Nephron progenitor cell (in vitro differentiated cells): ENCODE measurements around the gene ROR2.

Experiments used
- DNase-seq: peaks from one replicate; pipeline ENCODE4 v3.0.0; 2021
- H3K27ac Mint-ChIP-seq: 2 replicates; pipeline ENCODE4 v1.8.0; 2021; ENCODE audit warnings: mild to moderate bottlenecking, moderate library complexity, mixed read lengths
- H3K27me3 Mint-ChIP-seq: 2 replicates; pipeline ENCODE4 v1.8.0; 2021; ENCODE audit warnings: mild to moderate bottlenecking, low read depth, mixed read lengths; ENCODE audit not compliant: poor library complexity
- H3K36me3 Mint-ChIP-seq: 2 replicates; pipeline ENCODE4 v1.8.0; 2021; ENCODE audit warnings: low read depth, mixed read lengths
- H3K4me1 Mint-ChIP-seq: 2 replicates; pipeline ENCODE4 v1.8.0; 2021; ENCODE audit warnings: mixed read lengths
- H3K4me3 Mint-ChIP-seq: 2 replicates; pipeline ENCODE4 v1.8.0; 2021; ENCODE audit warnings: mild to moderate bottlenecking, moderate library complexity, mixed read lengths
- H3K9me3 Mint-ChIP-seq: 2 replicates; pipeline ENCODE4 v1.8.0; 2021; ENCODE audit warnings: mild to moderate bottlenecking, moderate library complexity, mixed read lengths
- TF ChIP-seq, protein P1 (sequence below): fragments of 200-600 bp; sonication (generic); IDR thresholded peaks from 2 replicates; pipeline ENCODE4 v1.5.0; 2021; ENCODE audit warnings: antibody characterized with exemption

ROR2 gene

DNA sequence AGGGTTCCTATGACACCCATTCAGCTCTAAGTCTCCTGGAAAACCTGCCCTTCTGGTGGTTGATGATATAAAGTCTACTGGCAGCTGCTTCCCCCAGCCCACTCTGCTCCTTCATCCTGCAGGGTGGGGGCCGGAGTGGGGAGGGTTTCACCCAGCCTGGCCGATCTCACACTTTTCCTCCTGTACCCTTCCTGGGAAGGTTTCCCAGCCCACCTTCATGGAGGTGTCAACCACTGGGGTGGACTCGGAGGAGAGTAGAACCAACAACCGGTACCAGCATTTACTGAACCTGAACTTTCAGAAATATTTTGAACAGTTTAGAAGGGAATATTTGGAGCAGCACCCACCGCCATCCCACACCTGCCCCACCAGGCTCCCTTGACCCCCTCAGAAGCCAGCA, 30.4 kb downstream of the ROR2 start:
- DNase-seq: no peak
- Mint-ChIP-seq H3K27me3 (peaks cover 2% of the 10 kb centered on the region), H3K4me3 (no peak overlapping the region), H3K36me3 (peaks cover 85% of the 10 kb centered on the region), H3K27ac (peak overlapping the region; percentile 43), H3K9me3 (peaks cover 23% of the 10 kb centered on the region), H3K4me1 (peaks cover 81% of the 10 kb centered on the region)
- TF ChIP-seq, protein P1, sequence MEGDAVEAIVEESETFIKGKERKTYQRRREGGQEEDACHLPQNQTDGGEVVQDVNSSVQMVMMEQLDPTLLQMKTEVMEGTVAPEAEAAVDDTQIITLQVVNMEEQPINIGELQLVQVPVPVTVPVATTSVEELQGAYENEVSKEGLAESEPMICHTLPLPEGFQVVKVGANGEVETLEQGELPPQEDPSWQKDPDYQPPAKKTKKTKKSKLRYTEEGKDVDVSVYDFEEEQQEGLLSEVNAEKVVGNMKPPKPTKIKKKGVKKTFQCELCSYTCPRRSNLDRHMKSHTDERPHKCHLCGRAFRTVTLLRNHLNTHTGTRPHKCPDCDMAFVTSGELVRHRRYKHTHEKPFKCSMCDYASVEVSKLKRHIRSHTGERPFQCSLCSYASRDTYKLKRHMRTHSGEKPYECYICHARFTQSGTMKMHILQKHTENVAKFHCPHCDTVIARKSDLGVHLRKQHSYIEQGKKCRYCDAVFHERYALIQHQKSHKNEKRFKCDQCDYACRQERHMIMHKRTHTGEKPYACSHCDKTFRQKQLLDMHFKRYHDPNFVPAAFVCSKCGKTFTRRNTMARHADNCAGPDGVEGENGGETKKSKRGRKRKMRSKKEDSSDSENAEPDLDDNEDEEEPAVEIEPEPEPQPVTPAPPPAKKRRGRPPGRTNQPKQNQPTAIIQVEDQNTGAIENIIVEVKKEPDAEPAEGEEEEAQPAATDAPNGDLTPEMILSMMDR: no peak

DNA sequence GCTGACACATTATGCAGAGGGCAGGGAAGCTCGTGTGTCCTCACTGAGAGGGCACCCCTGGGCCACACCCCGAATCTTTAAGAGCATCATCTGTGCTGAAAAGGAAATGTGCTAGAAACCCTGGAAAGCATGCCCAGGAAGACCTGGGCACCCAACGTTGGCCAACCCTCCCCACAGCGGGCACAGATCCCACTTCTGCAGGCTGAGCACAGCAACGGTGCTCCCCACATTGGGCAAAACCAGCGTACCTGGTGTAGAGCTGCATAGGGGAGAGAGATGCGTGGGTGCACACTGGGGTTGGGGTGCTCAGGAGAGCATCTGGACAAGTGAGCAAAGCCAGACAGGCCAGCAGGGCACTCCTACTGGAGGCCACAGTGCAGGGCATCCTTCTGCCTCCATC, 32.6 kb downstream of the ROR2 start:
- peaks cover 84% of the 10 kb centered on the region for H3K4me1 Mint-ChIP-seq
- peak overlapping the region; percentile 5 for H3K27ac Mint-ChIP-seq
- H3K27me3 Mint-ChIP-seq: no peaks in the 10 kb centered on the region
- H3K36me3 Mint-ChIP-seq: peaks cover 82% of the 10 kb centered on the region
- TF ChIP-seq, protein P1: no peak
- DNase-seq: no peak
- H3K9me3 Mint-ChIP-seq: peaks cover 15% of the 10 kb centered on the region
- H3K4me3 Mint-ChIP-seq: no peak overlapping the region

DNA sequence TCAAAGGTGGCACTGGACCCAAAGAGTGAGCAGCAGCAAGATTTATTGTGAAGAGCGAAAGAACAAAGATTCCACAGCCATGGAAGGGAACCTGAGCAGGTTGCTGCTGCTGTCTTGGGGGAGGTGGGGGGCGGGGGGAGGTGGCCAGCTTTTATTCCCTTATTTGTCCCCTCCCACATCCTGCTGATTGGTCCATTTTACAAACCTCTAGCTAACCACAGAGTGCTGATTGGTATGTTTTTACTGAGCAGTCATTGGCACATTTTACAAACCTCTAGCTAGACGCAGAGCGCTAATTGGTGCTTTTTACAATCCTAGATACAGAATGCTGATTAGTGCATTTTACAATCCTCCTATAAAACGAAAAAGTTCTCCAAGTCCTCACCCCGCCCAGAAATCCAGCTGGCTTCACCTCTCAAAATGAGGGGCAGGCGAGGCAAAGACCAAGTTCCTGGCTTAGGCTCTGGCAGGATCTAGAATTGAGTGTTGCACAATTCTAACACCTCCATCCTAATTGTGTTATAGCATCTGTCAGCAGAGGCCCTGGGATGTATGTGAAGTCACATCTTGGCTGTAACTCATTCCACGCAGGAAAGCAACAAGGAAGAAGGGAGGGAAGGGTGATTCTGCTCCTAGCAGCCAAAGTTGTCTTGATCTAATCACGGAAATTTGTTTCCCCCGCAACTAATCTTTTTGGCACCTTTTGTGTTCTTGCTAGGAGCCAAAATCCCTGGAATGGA, 34.3 kb downstream of the ROR2 start:
- Mint-ChIP-seq H3K36me3 (peaks cover 73% of the 10 kb centered on the region), H3K27ac (no peak overlapping the region)

DNA sequence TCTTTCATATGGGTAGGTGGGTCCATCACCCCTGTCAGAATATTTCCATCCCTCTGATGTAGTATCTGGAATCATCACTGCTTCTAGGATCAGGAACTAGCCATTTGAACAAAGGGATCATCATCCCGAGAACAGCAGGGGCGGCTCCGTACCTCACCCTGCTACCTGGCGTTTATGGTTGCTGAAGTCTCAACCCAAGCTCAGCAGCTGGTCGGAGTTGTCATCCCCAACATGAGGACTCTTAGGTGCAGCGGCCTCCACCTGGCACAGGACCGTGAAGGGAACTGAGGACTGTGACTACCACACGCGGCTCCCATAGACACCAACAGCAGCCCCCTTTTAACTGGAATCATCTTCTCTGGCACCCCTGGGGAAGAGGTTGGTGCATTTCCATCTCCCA, 35.1 kb downstream of the ROR2 start:
- Mint-ChIP-seq H3K27ac (peak overlapping the region; percentile 74), H3K36me3 (peaks cover 74% of the 10 kb centered on the region), H3K27me3 (peaks cover 3% of the 10 kb centered on the region), H3K9me3 (peaks cover 11% of the 10 kb centered on the region), H3K4me1 (peaks cover 73% of the 10 kb centered on the region), H3K4me3 (no peak overlapping the region)
- DNase-seq: no peak
- TF ChIP-seq, protein P1: no peak

More for the DNA sequence above, 34.3 kb downstream of the ROR2 start:
- H3K27me3 Mint-ChIP-seq: peaks cover 3% of the 10 kb centered on the region
- DNase-seq: no peak
- H3K4me1 Mint-ChIP-seq: peaks cover 81% of the 10 kb centered on the region
- TF ChIP-seq, protein P1: no peak
- H3K9me3 Mint-ChIP-seq: peaks cover 11% of the 10 kb centered on the region
- H3K4me3 Mint-ChIP-seq: no peak overlapping the region

DNA sequence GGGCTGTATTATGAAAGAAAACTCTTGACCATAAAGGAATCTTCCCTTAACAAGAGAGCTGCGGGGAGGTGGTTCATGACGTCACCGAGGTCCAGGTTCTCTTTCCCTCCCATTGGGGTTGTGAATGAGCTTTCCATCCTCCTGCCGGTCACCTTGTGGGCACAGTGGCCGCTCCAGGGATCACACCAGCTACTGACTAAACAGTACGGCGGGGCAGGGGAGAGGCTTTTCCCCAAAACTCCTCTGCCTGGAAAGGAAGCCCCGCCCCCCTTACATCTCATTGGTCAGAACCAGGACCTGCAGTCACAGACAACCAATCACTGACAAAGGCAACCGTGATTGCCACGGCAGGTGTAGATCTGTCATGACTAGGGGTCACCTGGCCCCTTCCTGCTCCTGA, 35.6 kb downstream of the ROR2 start:
- Mint-ChIP-seq H3K27me3 (peaks cover 3% of the 10 kb centered on the region), H3K9me3 (peaks cover 11% of the 10 kb centered on the region), H3K27ac (peak overlapping the region; percentile 74), H3K4me3 (no peak overlapping the region), H3K4me1 (peaks cover 68% of the 10 kb centered on the region), H3K36me3 (peaks cover 72% of the 10 kb centered on the region)
- TF ChIP-seq, protein P1: no peak
- DNase-seq: no peak

DNA sequence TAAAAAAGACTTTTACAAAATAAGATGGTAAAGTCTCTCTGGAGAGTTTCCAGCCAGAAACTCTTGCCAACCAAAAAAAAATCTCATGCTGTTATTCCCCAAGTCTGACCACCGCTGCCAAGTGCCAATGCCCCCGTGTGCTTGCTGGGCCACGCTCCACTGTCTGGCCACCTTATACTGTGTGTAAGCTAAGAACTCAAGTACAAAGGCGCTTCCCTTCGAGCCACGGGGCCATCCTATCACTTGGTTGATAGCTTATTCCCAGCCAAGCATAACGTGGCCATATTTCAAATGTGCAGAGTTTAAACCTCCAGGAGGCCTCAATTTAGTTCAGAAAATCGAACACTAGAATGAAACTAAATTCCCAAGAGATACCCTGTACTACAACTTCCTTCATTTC, 36.0 kb downstream of the ROR2 start:
- H3K4me1 Mint-ChIP-seq: peaks cover 64% of the 10 kb centered on the region

More for the DNA sequence above, 36.0 kb downstream of the ROR2 start:
- Mint-ChIP-seq H3K4me3 (no peak overlapping the region), H3K9me3 (peaks cover 11% of the 10 kb centered on the region), H3K27me3 (peaks cover 3% of the 10 kb centered on the region), H3K36me3 (peaks cover 67% of the 10 kb centered on the region), H3K27ac (peak overlapping the region; percentile 74)
- DNase-seq: no peak
- TF ChIP-seq, protein P1: no peak
